IPS DF 19.7 (cell line): ENCODE data around the gene VSIG10L.

Experiments
- DNase-seq: peaks from one replicate; pipeline ENCODE4 v3.0.0-alpha.2; 2013; ENCODE audit warnings: low read depth, low spot score

VSIG10L gene

GRCh38 chr19:51338563-51339312 lies 3.2 kb downstream of the VSIG10L start:
- no peak for DNase-seq

DNA sequence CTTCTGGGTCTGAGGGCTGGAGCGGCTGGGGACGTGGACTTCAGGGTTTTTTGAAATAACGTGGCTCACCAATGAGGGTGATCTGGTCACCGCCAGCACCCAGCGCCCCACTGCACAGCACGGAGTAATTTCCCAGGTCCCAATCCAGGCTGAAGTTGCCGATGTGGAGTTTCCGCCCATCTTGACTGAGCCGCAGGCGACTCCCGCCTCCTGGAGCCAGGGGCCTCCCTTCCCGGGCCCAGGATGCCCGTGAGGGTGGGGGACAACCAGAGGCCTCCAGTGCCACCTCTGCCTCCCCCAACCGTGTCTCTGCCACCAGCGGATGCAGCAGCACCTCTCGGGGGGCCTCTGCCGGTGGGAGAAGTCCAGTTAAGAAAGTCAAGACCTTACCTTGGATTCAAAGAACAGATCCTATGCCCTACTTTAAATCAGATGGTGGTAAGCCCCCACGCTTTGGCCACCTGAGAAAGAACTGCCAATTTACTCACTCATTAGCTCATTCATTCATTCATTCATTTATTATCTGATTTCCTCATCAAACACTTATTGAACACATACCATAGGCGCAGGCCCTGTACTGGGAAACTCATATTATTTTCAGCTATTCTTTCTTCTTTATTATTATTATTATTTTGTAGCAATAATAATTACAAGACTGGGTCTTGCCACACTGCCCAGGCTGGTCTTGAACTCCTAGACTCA lies 3.9 kb downstream of the VSIG10L start:
- DNase-seq: no peak

DNA sequence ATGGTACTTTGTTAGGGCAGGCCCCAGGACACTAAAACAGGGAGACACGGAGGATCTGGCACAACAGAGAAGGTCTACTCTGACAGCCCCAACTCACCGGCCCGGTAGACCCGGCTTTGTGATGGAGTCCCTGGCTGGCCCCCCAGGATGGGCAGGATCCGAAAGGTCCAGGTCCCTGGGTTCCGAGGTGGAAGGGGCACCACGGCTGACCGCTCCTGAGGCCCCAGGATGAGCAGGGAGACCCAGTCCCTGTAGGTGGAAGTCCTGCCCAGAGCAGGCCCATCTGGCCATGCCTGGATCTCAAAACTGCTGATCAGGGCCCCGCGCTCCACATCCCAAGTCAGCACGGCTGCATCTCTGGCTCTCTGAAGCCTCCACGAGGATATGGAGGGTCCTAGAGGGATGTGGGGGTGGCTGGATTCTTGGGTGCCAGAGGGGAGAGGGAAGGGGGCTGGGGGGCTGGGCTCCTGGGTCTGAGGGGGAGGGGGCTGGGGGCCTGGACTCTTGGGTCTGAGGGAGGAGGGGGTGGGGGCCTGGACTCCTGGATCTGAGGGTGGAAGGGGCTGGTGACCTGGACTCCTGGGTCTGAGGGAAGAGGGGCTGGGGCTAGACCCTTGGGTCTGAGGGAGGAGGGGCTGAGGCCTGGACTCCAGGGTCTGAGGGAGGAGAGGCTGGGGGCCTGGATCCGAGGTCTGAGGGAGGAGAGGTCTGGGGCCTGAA lies 4.6 kb downstream of the VSIG10L start:
- no peak for DNase-seq

DNA sequence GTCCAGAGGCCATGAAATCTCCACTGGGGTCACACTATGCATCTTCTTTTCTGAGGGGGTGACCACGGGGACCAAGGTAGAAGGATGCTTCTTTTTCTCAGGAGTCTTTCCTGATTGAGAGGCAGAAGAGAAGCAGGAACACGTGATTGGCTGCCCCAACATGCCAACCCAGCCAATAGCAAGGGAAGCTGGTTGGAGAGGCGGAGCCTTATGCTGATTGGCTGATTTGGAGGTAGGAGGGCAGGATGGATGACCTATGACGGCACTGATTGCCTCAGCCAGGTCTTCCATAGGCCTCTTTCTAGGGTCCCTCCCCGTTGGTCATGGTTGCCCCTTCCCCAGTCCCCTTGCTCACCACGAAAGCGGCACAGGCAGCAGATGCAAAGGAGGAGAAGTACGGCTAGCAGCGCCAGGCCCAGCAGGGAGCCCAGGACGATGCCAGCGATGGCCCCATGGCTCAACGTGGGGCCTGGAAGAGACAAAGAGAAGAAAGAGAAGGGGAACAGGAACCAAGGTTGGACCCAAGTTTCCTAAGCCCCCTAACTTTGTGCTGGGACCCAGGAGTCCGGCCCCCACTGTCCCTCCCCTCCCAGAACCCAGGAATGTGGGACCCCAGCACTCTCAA lies 8.0 kb downstream of the VSIG10L start:
- DNase-seq: no peak

- DNase-seq: no peak
Observed at GRCh38 chr19:51331716-51332115, 10.2 kb downstream of the VSIG10L start.

GRCh38 chr19:51331193-51331592 lies 10.7 kb downstream of the VSIG10L start:
- no peak for DNase-seq

- DNase-seq: no peak
Observed at GRCh38 chr19:51330366-51330765, 11.6 kb downstream of the VSIG10L start.

GRCh38 chr19:51329411-51329810 lies 12.5 kb downstream of the VSIG10L start:
- DNase-seq: no peak

DNA sequence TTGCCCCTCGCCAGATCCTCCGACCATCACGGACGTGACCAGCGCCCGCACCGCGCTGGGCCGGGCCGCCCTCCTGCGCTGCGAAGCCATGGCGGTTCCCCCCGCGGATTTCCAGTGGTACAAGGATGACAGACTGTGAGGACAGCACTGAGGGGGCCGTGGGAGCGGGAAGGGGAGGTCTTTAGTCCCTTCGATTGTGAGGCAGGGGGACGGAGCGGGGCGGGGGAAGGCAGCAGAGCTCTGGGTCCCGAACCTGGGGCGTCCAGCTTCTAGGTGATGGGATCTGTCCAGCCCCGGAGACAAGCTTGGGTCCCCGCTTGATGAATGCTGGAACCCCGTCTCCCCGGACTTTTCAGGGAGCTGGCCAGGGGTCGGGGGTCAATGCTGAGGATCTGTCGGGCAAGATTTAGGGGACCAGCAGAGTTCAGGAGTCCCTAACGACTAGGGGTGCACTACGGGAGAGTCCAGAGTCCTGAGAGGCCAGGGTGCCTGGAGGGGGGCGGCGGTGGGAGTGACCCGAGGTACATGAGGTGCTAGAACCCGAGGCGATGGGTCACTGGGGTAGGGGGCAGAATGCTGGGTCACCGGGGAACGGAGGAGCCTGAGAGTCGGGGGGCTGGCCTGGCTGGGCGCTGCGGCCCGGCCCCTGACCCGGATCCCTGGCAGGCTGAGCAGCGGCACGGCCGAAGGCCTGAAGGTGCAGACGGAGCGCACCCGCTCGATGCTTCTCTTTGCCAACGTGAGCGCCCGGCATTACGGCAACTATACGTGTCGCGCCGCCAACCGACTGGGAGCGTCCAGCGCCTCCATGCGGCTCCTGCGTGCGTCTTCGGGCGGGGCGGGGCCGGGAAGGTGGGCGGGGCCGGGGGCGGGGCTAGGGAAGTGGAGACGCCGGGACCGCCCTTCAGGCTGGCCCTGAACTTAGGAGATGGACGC lies 14.6 kb downstream of the VSIG10L start:
- no peak for DNase-seq

- DNase-seq: no peak
Observed at GRCh38 chr19:51326216-51327065, 15.5 kb downstream of the VSIG10L start.

DNA sequence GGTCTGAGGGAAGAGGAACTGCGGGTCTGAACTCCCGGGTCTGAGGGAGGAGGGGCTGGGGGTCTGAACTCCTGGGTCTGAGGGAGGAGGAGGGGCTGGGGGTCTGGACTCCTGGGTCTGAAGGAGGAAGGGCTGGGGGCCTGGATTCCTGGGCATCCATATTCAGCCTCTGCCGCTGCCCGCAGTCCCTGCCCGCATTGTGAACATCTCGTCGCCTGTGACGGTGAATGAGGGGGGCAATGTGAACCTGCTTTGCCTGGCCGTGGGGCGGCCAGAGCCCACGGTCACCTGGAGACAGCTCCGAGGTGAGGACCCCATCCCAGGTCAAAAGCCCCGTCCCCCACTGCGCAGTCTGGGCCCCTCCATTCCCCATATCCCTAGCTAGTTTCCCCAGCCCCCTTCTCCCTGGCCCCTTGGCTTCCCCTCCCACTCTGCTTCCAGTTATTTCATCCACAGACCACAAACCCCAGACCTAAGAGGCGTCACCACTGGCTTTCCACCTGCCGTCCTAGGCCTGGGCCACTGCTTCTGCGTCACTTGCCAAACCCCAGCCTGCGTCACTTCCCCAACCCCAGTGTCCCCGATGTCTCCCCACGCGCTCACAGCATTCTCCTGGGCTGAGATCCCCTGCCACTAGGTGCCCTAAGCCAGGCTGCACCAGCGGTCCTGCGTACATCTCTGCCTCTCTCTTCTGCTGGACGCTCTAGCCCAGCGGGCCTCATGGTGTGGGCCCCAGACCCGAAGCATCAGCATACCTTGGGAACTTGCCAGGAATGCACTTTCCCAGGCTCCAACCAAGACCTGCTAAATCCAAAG lies 16.6 kb downstream of the VSIG10L start:
- DNase-seq: no peak

- no peak for DNase-seq
Observed at GRCh38 chr19:51324167-51324481, 17.8 kb downstream of the VSIG10L start.

DNA sequence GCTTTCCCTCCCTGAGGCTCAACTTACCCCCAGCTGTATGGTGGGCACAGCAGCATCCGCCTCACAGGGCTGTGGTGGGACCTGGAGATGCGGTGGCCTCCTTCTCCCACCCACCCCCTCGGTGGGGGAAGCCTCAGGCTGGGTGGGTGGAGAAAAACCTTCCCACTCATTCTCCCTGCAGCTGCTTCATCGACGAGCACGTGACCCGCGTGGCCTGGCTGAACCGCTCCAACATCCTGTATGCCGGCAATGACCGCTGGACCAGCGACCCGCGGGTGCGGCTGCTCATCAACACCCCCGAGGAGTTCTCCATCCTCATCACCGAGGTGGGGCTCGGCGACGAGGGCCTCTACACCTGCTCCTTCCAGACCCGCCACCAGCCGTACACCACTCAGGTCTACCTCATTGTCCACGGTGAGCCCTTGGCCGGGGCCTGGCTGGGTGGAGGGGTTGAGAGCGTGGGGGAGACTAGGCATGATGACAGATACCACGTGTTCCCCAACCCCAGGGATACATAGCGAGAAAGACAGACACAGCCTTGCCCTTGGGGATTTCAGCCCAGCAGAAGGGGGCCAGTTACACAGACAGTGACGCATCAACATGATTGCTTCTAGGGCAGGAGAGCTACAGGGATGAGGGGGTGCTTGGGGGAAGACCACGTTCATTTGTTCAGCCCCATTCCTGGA lies 18.3 kb downstream of the VSIG10L start:
- DNase-seq: no peak

DNA sequence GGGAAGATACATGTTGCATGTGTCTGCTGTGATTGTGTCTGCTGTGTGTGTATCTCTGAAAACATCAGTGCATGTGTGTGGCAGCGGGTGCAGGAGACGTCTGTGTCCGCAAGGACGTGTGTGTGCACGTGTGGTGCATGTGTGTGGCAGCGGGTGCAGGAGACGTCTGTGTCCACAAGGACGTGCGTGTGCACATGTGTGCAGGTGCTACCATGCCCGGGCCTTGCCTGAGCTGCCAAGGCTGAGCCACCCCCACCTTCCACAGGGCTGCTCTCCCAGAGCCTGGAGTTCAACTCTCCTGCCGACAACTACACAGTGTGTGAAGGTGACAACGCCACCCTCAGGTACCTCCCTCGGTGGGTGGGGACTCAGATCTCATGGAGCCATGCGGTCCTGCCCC lies 20.1 kb downstream of the VSIG10L start:
- no peak for DNase-seq

- DNase-seq: no peak
Observed at GRCh38 chr19:51320280-51320657, 21.7 kb downstream of the VSIG10L start.

DNA sequence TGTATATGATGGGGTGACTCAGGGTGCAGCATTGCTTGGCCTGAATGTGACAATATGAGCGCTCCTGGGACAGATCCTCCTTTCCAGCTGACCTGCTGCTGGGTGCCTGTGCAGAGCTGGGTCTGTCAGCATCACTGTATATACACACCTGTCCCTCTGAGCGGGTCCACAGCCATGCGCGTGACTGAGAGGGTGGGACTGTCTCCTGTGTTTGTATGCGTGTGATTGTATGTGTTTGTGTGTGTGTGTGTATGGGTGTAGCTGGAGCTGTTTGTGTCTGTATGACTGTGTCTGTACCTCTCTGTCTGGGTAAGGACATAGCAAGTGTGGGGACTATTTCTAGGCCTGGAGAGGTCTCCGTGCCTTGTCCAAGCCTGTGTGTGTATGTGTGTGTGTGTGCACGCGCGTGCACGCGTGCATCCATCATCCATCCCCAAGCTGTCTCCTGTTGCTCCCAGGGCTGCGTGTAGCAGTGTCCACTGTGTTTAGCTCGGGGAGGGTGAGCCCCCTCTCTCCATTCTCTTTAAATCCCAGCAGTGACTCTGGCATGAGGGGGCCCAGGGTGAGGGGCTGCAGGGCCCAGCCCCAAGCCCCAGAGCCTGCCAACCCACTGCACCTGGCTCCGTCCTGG lies 22.2 kb downstream of the VSIG10L start:
- no peak for DNase-seq

DNA sequence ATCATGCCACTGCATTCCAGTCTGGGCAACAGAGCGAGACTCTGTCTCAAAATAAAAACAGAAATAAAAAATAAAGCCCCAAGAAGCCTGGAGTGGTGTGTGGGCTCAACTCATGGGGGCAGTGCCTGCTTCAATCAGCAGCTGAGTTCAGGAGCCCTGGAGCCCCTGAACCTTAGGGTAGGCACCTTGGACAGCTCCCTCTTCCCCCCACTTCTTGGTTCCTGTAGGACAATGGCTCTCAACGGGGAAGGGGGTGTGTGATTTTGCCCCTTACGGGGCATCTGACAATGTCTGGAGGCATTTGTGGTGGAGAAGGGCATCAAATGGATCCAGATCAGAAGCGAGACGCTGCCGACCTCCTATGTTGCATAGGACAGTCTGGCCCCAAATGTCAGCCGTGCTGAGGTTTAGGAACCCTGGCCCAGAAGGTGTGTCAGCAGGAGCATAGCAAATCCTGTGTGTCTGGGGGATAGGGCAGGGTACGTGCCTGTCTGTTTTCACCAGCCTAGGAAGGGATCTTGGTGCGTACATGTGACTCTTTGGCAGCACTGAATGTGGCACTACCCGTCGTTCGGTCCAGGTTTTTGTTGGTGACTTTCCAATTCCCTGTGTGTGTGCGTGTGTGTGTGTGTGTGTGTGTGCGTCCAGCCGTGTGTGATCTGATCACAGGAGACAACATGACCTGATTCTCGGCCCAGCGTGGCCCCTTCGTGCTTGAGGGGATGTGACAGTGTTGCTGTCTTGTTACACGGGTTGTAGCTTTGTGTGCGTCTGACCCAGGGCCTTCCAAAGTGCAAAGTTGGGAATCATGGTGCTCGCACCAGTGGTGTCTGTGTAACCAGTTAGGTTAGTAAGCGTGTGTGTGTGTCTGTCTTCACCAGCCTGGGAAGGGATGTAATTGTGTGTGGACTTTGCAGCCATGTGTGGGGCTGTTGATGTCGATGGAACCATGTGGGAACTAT lies 23.0 kb downstream of the VSIG10L start:
- DNase-seq: no peak
